ENCODE results near the gene FOXO4.

The FOXO4 gene

GRCh38 chrX:71147496-71148277, 52.0 kb downstream of the FOXO4 start:
- H3K27me3 ChIP-seq (ENCODE audit: insufficient read depth, low read length): no peaks in the 10 kb centered on the region
- 89% methylated on average over 28 of the region's 28 CpGs for WGBS
- no peaks in the 10 kb centered on the region for H3K36me3 ChIP-seq (ENCODE audit: insufficient read depth, low read length)
- no peak overlapping the region for H3K9ac ChIP-seq (ENCODE audit: low read depth, low read length)
- H3K4me3 ChIP-seq (ENCODE audit: low read length): no peak overlapping the region
- no peak overlapping the region for H3K27ac ChIP-seq (ENCODE audit: low read depth, low read length)
- peaks cover 16% of the 10 kb centered on the region; the same call in 1 of the 2 replicates for H3K4me1 ChIP-seq (ENCODE audit: insufficient read depth, low read length)
- H3K9me3 ChIP-seq (ENCODE audit: insufficient read depth, low read depth, low read length): no peaks in the 10 kb centered on the region

- WGBS: 80% methylated on average over 7 of the region's 8 CpGs
- Histone ChIP-seq H3K4me3 (ENCODE audit: low read length) (no peak overlapping the region), H3K9me3 (ENCODE audit: insufficient read depth, low read depth, low read length) (no peaks in the 10 kb centered on the region), H3K9ac (ENCODE audit: low read depth, low read length) (no peak overlapping the region), H3K27ac (ENCODE audit: low read depth, low read length) (no peak overlapping the region), H3K36me3 (ENCODE audit: insufficient read depth, low read length) (no peaks in the 10 kb centered on the region), H3K4me1 (ENCODE audit: insufficient read depth, low read length) (peaks cover 16% of the 10 kb centered on the region; the same call in 1 of the 2 replicates), H3K27me3 (ENCODE audit: insufficient read depth, low read length) (no peaks in the 10 kb centered on the region)
Measured at GRCh38 chrX:71148278-71148663, 52.6 kb downstream of the FOXO4 start.

- Histone ChIP-seq H3K9me3 (ENCODE audit: insufficient read depth, low read depth, low read length) (no peaks in the 10 kb centered on the region), H3K36me3 (ENCODE audit: insufficient read depth, low read length) (no peaks in the 10 kb centered on the region), H3K27ac (ENCODE audit: low read depth, low read length) (no peak overlapping the region), H3K27me3 (ENCODE audit: insufficient read depth, low read length) (no peaks in the 10 kb centered on the region), H3K4me3 (ENCODE audit: low read length) (no peak overlapping the region), H3K4me1 (ENCODE audit: insufficient read depth, low read length) (peaks cover 11% of the 10 kb centered on the region; the same call in 1 of the 2 replicates), H3K9ac (ENCODE audit: low read depth, low read length) (no peak overlapping the region)
- WGBS: 80% methylated on average over 7 of the region's 7 CpGs
Measured at GRCh38 chrX:71151366-71151765, 55.7 kb downstream of the FOXO4 start.

Measured in HUES64 (cell line).